WI38 (cell line): Measurements from ENCODE around the gene KANSL1.

Source experiments
- H3K4me3 ChIP-seq: 2 replicates; pipeline ENCODE4 v1.5.1; 2011; ENCODE audit warnings: low read depth, mild to moderate bottlenecking, control low read depth, low read length
- TF ChIP-seq, protein P1 (sequence below): IDR thresholded peaks from 2 replicates; pipeline ENCODE4 v1.5.1; 2012; ENCODE audit warnings: low read depth, mild to moderate bottlenecking, control low read depth, low read length

The KANSL1 gene

DNA sequence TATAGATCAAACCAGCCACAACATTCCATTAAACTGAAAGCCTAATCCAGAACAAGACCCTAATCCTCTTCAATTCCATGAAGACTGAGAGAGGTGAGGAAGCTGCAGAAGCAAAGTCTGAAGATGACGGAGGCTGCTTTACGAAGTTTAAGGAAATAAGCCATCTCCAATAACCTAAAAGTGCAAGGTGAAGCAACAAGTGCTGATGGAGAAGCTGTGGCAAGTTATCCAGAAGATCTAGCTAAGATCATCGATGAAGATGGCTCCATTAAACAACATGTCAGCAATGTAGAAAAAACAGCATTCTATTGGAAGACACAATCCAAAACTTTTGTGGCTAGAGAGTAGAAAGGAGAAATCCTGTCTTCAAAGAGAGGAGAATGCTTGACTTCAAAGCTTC, 69.6 kb downstream of the KANSL1 start:
- TF ChIP-seq, protein P1, sequence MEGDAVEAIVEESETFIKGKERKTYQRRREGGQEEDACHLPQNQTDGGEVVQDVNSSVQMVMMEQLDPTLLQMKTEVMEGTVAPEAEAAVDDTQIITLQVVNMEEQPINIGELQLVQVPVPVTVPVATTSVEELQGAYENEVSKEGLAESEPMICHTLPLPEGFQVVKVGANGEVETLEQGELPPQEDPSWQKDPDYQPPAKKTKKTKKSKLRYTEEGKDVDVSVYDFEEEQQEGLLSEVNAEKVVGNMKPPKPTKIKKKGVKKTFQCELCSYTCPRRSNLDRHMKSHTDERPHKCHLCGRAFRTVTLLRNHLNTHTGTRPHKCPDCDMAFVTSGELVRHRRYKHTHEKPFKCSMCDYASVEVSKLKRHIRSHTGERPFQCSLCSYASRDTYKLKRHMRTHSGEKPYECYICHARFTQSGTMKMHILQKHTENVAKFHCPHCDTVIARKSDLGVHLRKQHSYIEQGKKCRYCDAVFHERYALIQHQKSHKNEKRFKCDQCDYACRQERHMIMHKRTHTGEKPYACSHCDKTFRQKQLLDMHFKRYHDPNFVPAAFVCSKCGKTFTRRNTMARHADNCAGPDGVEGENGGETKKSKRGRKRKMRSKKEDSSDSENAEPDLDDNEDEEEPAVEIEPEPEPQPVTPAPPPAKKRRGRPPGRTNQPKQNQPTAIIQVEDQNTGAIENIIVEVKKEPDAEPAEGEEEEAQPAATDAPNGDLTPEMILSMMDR = no peak
- no peak overlapping the region for H3K4me3 ChIP-seq

DNA sequence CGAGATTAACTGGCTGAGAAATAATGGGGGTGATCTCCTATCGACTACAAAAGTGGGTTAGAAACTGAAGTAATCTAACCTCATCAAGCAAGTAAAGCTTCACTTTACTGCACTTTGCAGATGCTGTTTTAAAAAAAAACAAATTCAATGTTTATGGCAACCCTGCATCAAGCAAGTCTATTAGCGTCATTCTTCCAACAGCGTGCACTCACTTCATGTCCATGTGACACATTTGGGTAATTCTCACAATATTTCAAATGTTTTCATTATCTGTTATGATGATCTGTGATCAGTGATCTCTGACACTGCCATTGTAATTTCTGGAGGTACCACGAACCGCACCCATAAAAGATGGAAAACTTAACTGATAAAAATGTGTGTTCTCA, 70.8 kb downstream of the KANSL1 start:
- H3K4me3 ChIP-seq = no peak overlapping the region
- TF ChIP-seq, protein P1 = no peak

DNA sequence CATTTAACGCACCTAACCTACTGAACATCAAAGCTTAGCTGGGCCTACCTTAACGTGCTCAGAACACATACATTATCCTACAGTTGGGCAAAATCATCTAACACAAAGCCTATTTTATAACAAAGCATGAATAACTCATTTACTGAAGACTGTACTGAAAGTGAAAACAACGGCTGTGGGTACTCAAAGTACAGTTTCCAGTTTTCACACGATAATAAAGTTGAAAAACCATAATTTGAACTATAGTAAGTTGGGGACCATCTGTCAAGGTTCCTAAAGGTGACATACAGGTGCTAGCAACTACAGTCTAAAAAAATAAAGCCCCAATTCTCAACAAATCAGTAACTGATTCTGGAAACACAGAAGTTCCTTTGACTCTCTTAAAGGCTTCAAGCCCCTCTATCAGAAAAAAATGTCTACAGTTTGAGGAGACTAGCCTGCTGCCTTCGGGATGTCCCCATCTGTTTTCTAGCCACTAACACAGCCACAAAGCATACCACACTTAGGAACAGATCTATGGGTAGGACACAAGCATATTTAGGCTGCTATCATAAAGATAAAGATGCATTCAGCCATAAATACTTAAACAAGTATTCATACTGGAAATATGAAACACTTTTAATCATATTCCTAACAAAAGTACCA, 71.3 kb downstream of the KANSL1 start:
- TF ChIP-seq, protein P1 = no peak
- H3K4me3 ChIP-seq = no peak overlapping the region

DNA sequence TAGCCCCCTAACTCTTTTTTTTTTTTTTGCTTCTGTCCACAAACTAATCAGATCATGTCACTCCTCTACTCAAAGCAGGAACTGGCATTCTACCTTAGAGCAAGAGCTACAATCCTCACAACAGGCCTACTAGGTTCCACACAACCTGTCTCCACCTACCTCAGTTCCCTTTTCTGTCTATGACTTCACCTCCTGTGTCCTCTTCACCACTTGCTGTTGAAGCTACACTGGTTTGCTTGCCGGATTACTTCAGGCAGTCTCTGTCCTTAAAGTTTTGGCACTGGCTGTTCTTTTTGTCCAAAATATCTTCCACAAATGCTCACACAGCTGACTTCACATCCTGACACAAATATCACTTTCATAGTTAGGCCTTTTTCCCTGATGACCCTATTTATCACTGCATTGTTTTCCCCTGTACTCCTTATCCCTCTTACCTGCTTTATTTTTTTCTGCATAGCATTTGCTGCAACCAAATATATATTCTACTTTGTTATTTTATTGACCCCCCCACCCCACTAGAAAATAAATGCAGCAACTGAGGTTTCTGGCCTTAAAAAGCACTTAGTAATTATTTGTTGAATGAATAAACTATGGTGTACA, 72.0 kb downstream of the KANSL1 start:
- TF ChIP-seq, protein P1 = no peak

GRCh38 chr17:46120537-46120936, 72.7 kb downstream of the KANSL1 start:
- TF ChIP-seq, protein P1 = no peak

More for the DNA sequence above, 72.0 kb downstream of the KANSL1 start:
- H3K4me3 ChIP-seq = no peak overlapping the region

DNA sequence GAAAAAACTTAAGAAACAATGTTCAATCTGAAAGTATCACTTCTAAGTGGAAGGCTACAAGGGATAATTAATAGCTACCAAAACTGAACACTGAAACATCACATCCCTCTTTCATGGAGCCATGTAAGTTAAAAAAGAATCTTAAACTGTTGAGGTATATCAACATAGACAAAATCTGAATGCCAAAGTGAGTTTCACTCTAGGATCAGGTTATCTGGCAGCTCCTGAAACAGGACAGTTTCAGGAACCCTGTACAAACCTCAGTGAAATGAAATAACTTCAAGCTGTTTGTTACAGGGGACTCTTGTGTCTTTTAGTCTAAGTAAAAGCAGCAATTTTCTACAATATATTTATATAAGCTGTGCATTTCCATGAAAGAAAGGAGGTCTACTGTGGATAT, 73.2 kb downstream of the KANSL1 start:
- TF ChIP-seq, protein P1 = no peak
- no peak overlapping the region for H3K4me3 ChIP-seq

More at GRCh38 chr17:46120537-46120936, 72.7 kb downstream of the KANSL1 start:
- no peak overlapping the region for H3K4me3 ChIP-seq

GRCh38 chr17:46118964-46119363, 74.3 kb downstream of the KANSL1 start:
- TF ChIP-seq, protein P1 = no peak
- H3K4me3 ChIP-seq = no peak overlapping the region
